H9 (cell line): ENCODE data around the gene IMMP2L. TPM values are rescaled to one million over a fixed set of nuclear protein-coding genes. Genes with fewer than 3 reads are reported as not detected.

Experiments
- DNase-seq: peaks from one replicate; pipeline ENCODE4 v3.0.0-alpha.2; 2017
- H2AFZ ChIP-seq: one replicate; pipeline ENCODE4 v1.6.1; 2013; ENCODE audit warnings: mild to moderate bottlenecking, low read length, control low read depth, moderate library complexity
- H2AK5ac ChIP-seq: 2 replicates; pipeline ENCODE4 v1.6.1; 2013; ENCODE audit warnings: low read length, control low read depth, mixed read lengths; ENCODE audit not compliant: insufficient read length
- H2BK120ac ChIP-seq: one replicate; pipeline ENCODE4 v1.6.1; 2013; ENCODE audit warnings: low read depth, mild to moderate bottlenecking, low read length, control low read depth, inconsistent platforms; ENCODE audit not compliant: poor library complexity, severe bottlenecking
- H2BK12ac ChIP-seq: 2 replicates; pipeline ENCODE4 v1.6.1; 2013; ENCODE audit warnings: low read length, control low read depth, mixed read lengths, low read depth; ENCODE audit not compliant: insufficient read length
- H2BK15ac ChIP-seq: 2 replicates; pipeline ENCODE4 v1.6.1; 2013; ENCODE audit warnings: low read depth, low read length, control low read depth
- H2BK20ac ChIP-seq: one replicate; pipeline ENCODE4 v1.6.1; 2013; ENCODE audit warnings: low read depth, mild to moderate bottlenecking, low read length, control low read depth, inconsistent platforms; ENCODE audit not compliant: poor library complexity, severe bottlenecking
- H2BK5ac ChIP-seq: 2 replicates; pipeline ENCODE4 v1.6.1; 2013; ENCODE audit warnings: low read length, control low read depth, mixed read lengths; ENCODE audit not compliant: insufficient read length
- H3K14ac ChIP-seq: 2 replicates; pipeline ENCODE4 v1.6.1; 2013; ENCODE audit warnings: low read length, control low read depth; ENCODE audit not compliant: insufficient read depth
- H3K18ac ChIP-seq: 2 replicates; pipeline ENCODE4 v1.6.1; 2013; ENCODE audit warnings: low read depth, mild to moderate bottlenecking, mixed read lengths, low read length, control low read depth; ENCODE audit not compliant: insufficient read length
- H3K23ac ChIP-seq: 2 replicates; pipeline ENCODE4 v1.6.1; 2013; ENCODE audit warnings: low read length, control low read depth, mixed read lengths, low read depth; ENCODE audit not compliant: insufficient read length
- H3K23me2 ChIP-seq: 2 replicates; pipeline ENCODE4 v1.6.1; 2013; ENCODE audit warnings: low read depth, mild to moderate bottlenecking, mixed read lengths, low read length, control low read depth; ENCODE audit not compliant: insufficient read length, poor library complexity, severe bottlenecking
- H3K27ac ChIP-seq: 2 replicates; pipeline ENCODE4 v1.5.1; 2013; ENCODE audit warnings: low read length, control low read depth, mixed read lengths, low read depth; ENCODE audit not compliant: insufficient read length
- H3K27me3 ChIP-seq: 2 replicates; pipeline ENCODE4 v1.6.1; 2013; ENCODE audit warnings: low read length, control low read depth, inconsistent platforms; ENCODE audit not compliant: insufficient read depth
- H3K4ac ChIP-seq: 2 replicates; pipeline ENCODE4 v1.6.1; 2013; ENCODE audit warnings: low read depth, mild to moderate bottlenecking, control low read depth, inconsistent platforms, low read length, moderate library complexity
- H3K4me1 ChIP-seq: 2 replicates; pipeline ENCODE4 v1.6.1; 2013; ENCODE audit warnings: low read length, control low read depth, inconsistent platforms; ENCODE audit not compliant: insufficient read depth
- H3K4me2 ChIP-seq: 2 replicates; pipeline ENCODE4 v1.6.1; 2013; ENCODE audit warnings: low read length, control low read depth, mixed read lengths; ENCODE audit not compliant: insufficient read length, insufficient read depth
- H3K56ac ChIP-seq: 2 replicates; pipeline ENCODE4 v1.6.1; 2013; ENCODE audit warnings: low read depth, mild to moderate bottlenecking, mixed read lengths, low read length, control low read depth; ENCODE audit not compliant: insufficient read length
- H3K79me1 ChIP-seq: 2 replicates; pipeline ENCODE4 v1.6.1; 2013; ENCODE audit warnings: low read depth, mild to moderate bottlenecking, moderate library complexity, low read length, control low read depth, inconsistent platforms; ENCODE audit not compliant: insufficient read depth, poor library complexity, severe bottlenecking
- H3K79me2 ChIP-seq: 2 replicates; pipeline ENCODE4 v1.6.1; 2013; ENCODE audit warnings: low read length, control low read depth, inconsistent platforms; ENCODE audit not compliant: insufficient read depth
- H3K9ac ChIP-seq: 2 replicates; pipeline ENCODE4 v1.6.1; 2013; ENCODE audit warnings: low read length, control low read depth, mixed read lengths; ENCODE audit not compliant: insufficient read length; ENCODE audit errors: extremely low read depth
- H3K9me3 ChIP-seq: one replicate; pipeline ENCODE4 v1.6.1; 2013; ENCODE audit warnings: low read depth, low read length, inconsistent platforms; ENCODE audit not compliant: control insufficient read depth
- H3T11ph ChIP-seq: one replicate; pipeline ENCODE4 v1.6.1; 2013; ENCODE audit warnings: mild to moderate bottlenecking, low read length, control low read depth, inconsistent platforms
- H4K20me1 ChIP-seq: one replicate; pipeline ENCODE4 v1.6.1; 2013; ENCODE audit not compliant: control insufficient read depth, insufficient read length, insufficient read depth
- H4K5ac ChIP-seq: 2 replicates; pipeline ENCODE4 v1.6.1; 2013; ENCODE audit warnings: low read depth, mild to moderate bottlenecking, mixed read lengths, low read length, control low read depth; ENCODE audit not compliant: insufficient read length
- H4K8ac ChIP-seq: replicated peaks from 2 replicates; pipeline ENCODE4 v1.6.1; 2013; ENCODE audit warnings: low read length, control low read depth, mixed read lengths, low read depth; ENCODE audit not compliant: insufficient read length
- H4K91ac ChIP-seq: 2 replicates; pipeline ENCODE4 v1.6.1; 2013; ENCODE audit warnings: low read depth, mild to moderate bottlenecking, moderate library complexity, mixed read lengths, low read length, control low read depth; ENCODE audit not compliant: insufficient read length
- H3K27ac Mint-ChIP-seq, 3 experiments: 2 replicates in 2 of 3; 3 replicates in 1 of 3; pipeline ENCODE4 v1.8.0; 2020 to 2021; ENCODE audit warnings: mixed read lengths in 3 of 3, mild to moderate bottlenecking in 1 of 3, moderate library complexity in 1 of 3
- H3K27me3 Mint-ChIP-seq: 2 replicates; pipeline ENCODE4 v1.8.0; 2021; ENCODE audit warnings: low read depth, mild to moderate bottlenecking, moderate library complexity, mixed read lengths
- H3K36me3 Mint-ChIP-seq, 3 experiments: 2 replicates in 2 of 3; 3 replicates in 1 of 3; pipeline ENCODE4 v1.8.0; 2020 to 2021; ENCODE audit warnings: low read depth in 3 of 3, mixed read lengths in 3 of 3; ENCODE audit not compliant: insufficient read depth in 1 of 3
- H3K4me1 Mint-ChIP-seq, 2 experiments: 2 replicates each; pipeline ENCODE4 v1.8.0; 2020; ENCODE audit warnings: mixed read lengths in 2 of 2
- H3K4me3 Mint-ChIP-seq, 2 experiments: 2 replicates in 1 of 2; 3 replicates in 1 of 2; pipeline ENCODE4 v1.8.0; 2020 to 2021; ENCODE audit warnings: mild to moderate bottlenecking in 2 of 2, mixed read lengths in 2 of 2, moderate library complexity in 1 of 2
- H3K9me3 Mint-ChIP-seq, 2 experiments: 2 replicates in 1 of 2; 3 replicates in 1 of 2; pipeline ENCODE4 v1.8.0; 2020; ENCODE audit warnings: mild to moderate bottlenecking in 2 of 2, mixed read lengths in 2 of 2, moderate library complexity in 1 of 2
- CTCF ChIP-seq: fragments of 200-600 bp; sonication (generic); conservative IDR thresholded peaks from 3 replicates; pipeline ENCODE4 v1.8.0; 2021; ENCODE audit warnings: antibody characterized with exemption, mild to moderate bottlenecking
- WGBS: extraction: QIAGEN DNeasy Blood & Tissue Kit; methylation state at CpG from one replicate; pipeline ENCODE4 v1.1.7; 2013; ENCODE audit warnings: missing lambda C conversion rate, low lambda C conversion rate, mixed read lengths; ENCODE audit not compliant: insufficient read length; ENCODE audit errors: extremely low coverage; 5-methylcytosine and 5-hydroxymethylcytosine counted together
- total RNA-seq: library from RNA; stranded (reverse); gene quantifications from 2 replicates; pipeline ENCODE4 v1.2.1, GENCODE V29; 2021

Gene IMMP2L
- total RNA-seq, 1 experiment from 2014 or later: 14.7 TPM

DNA sequence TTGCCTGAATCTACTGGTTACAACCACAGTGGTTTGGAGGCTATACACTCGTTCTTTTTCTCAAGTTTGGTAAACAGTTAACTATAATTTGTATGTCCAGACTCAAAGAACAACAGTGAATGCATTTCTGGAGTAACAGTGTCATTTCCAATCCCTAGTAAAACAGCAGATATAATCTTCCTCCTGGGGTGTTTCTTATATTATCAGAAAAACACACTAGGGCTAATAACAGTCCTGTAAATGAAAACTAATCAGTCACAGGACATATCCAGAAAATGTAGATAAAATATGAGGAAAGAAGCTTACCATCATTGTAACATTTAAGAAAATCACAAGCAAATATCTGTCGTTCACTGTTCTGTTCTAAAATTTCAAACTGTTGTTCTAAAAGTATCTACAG lies 388.8 kb downstream of the IMMP2L start:
- no peaks in the 10 kb centered on the region for H3K79me1 ChIP-seq
- no peak overlapping the region for H2BK12ac ChIP-seq
- no peak overlapping the region for H2BK120ac ChIP-seq
- no peak overlapping the region for H3K4ac ChIP-seq
- no peak for TF ChIP-seq CTCF
- no peak overlapping the region for H2AK5ac ChIP-seq
- no peaks in the 10 kb centered on the region for H4K20me1 ChIP-seq
- H3K4me2 ChIP-seq: no peak overlapping the region
- H4K8ac ChIP-seq: no peak overlapping the region
- H3K79me2 ChIP-seq: no peaks in the 10 kb centered on the region
- H3K27ac Mint-ChIP-seq: no peak overlapping the region
- no peaks in the 10 kb centered on the region for H3K27me3 Mint-ChIP-seq
- no peak overlapping the region for H2AFZ ChIP-seq
- no peak overlapping the region for H2BK5ac ChIP-seq
- no CpG with 5 or more reads among the region's 2 CpGs for WGBS
- H3K4me1 Mint-ChIP-seq: no peaks in the 10 kb centered on the region
- no peaks in the 10 kb centered on the region for H3K27me3 ChIP-seq
- no peaks in the 10 kb centered on the region for H3K9me3 Mint-ChIP-seq
- H4K5ac ChIP-seq: no peak overlapping the region
- H3K23ac ChIP-seq: no peak overlapping the region
- H3K23me2 ChIP-seq: no peaks in the 10 kb centered on the region
- H3K56ac ChIP-seq: no peak overlapping the region
- H3K4me1 ChIP-seq: no peaks in the 10 kb centered on the region
- H3T11ph ChIP-seq: no peak overlapping the region
- no peak overlapping the region for H3K18ac ChIP-seq
- no peak overlapping the region for H3K27ac ChIP-seq
- no peak overlapping the region for H3K4me3 Mint-ChIP-seq
- H3K9me3 ChIP-seq: no peaks in the 10 kb centered on the region
- no peak overlapping the region for H2BK20ac ChIP-seq
- no peaks in the 10 kb centered on the region for H3K36me3 Mint-ChIP-seq
- no peak overlapping the region for H2BK15ac ChIP-seq
- H3K14ac ChIP-seq: no peak overlapping the region
- H4K91ac ChIP-seq: no peak overlapping the region
- H3K9ac ChIP-seq: no peak overlapping the region
- no peak for DNase-seq
